HepG2 (cell line): Measurements from ENCODE around the gene MAP4K3. TPM values are rescaled to one million over a fixed set of nuclear protein-coding genes. Genes with fewer than 3 reads are reported as not detected.

Experiments
- BCL6 ChIP-seq: IDR thresholded peaks from 2 replicates; pipeline ENCODE4 v1.6.1; 2016; ENCODE audit warnings: missing genetic modification reagents, missing compliant biosample characterization
- DMAP1 ChIP-seq: IDR thresholded peaks from 2 replicates; pipeline ENCODE4 v1.6.1; 2016
- KDM1A ChIP-seq: IDR thresholded peaks from 2 replicates; pipeline ENCODE4 v1.6.1; 2016; ENCODE audit warnings: missing compliant biosample characterization
- MTF1 ChIP-seq: sonication (generic); formaldehyde crosslinking; IDR thresholded peaks from 2 replicates; pipeline ENCODE4 v1.5.0; 2020; ENCODE audit warnings: missing genetic modification reagents
- NCOA2 ChIP-seq: sonication (generic); formaldehyde crosslinking; IDR thresholded peaks from 2 replicates; pipeline ENCODE4 v1.8.0; 2022; ENCODE audit warnings: inconsistent platforms
- NRL ChIP-seq: sonication (generic); formaldehyde crosslinking; IDR thresholded peaks from 2 replicates; pipeline ENCODE4 v1.5.0; 2020; ENCODE audit warnings: missing genetic modification reagents, mild to moderate bottlenecking, moderate library complexity, borderline replicate concordance
- RCOR2 ChIP-seq: IDR thresholded peaks from 2 replicates; pipeline ENCODE4 v1.6.1; 2016; ENCODE audit warnings: missing biosample characterization, missing genetic modification reagents
- REPIN1 ChIP-seq: sonication (generic); formaldehyde crosslinking; IDR thresholded peaks from 2 replicates; pipeline ENCODE4 v1.8.0; 2022; ENCODE audit warnings: missing genetic modification reagents, low read depth, mild to moderate bottlenecking, borderline replicate concordance
- RXRB ChIP-seq: IDR thresholded peaks from 2 replicates; pipeline ENCODE4 v1.6.1; 2016; ENCODE audit warnings: borderline replicate concordance, missing genetic modification reagents, missing compliant biosample characterization
- SMAD3 ChIP-seq: sonication (generic); formaldehyde crosslinking; IDR thresholded peaks from 2 replicates; pipeline ENCODE4 v1.4.0; 2020; ENCODE audit warnings: missing genetic modification reagents
- TEAD3 ChIP-seq: optimal IDR thresholded peaks from 2 replicates; pipeline ENCODE3; 2016; ENCODE audit warnings: borderline replicate concordance
- THAP11 ChIP-seq: IDR thresholded peaks from 2 replicates; pipeline ENCODE4 v1.6.1; 2016; ENCODE audit warnings: missing biosample characterization, missing genetic modification reagents
- XRCC5 ChIP-seq: fragments of 200-400 bp; formaldehyde crosslinking; optimal IDR thresholded peaks from 2 replicates; pipeline ENCODE3; 2017; ENCODE audit warnings: mild to moderate bottlenecking, low read length
- ZBTB39 ChIP-seq: sonication (generic); formaldehyde crosslinking; IDR thresholded peaks from 2 replicates; pipeline ENCODE4 v1.5.0; 2020; ENCODE audit warnings: missing genetic modification reagents
- ZFP36L1 ChIP-seq: sonication (generic); formaldehyde crosslinking; IDR thresholded peaks from 2 replicates; pipeline ENCODE4 v1.8.0; 2022; ENCODE audit warnings: mild to moderate bottlenecking, missing genetic modification reagents, moderate library complexity
- ZNF230 ChIP-seq: sonication (generic); formaldehyde crosslinking; IDR thresholded peaks from 2 replicates; pipeline ENCODE4 v1.4.0; 2020; ENCODE audit warnings: mild to moderate bottlenecking, missing genetic modification reagents
- ZNF350 ChIP-seq: sonication (generic); formaldehyde crosslinking; IDR thresholded peaks from 2 replicates; pipeline ENCODE4 v1.4.0; 2020; ENCODE audit warnings: mild to moderate bottlenecking, low read depth, missing genetic modification reagents, borderline replicate concordance
- ZNF414 ChIP-seq: sonication (generic); formaldehyde crosslinking; IDR thresholded peaks from 2 replicates; pipeline ENCODE4 v1.5.0; 2020; ENCODE audit warnings: missing genetic modification reagents
- ZNF431 ChIP-seq: sonication (generic); formaldehyde crosslinking; IDR thresholded peaks from 2 replicates; pipeline ENCODE4 v1.9.0; 2022; ENCODE audit warnings: missing genetic modification reagents, low read depth, mild to moderate bottlenecking, borderline replicate concordance
- ZNF691 ChIP-seq: sonication (generic); formaldehyde crosslinking; IDR thresholded peaks from 2 replicates; pipeline ENCODE4 v1.4.0; 2020; ENCODE audit warnings: missing genetic modification reagents, low read depth, mild to moderate bottlenecking, borderline replicate concordance
- polyA plus RNA-seq, 8 experiments: library from polyadenylated mRNA; depleted of rRNA in 3 of 8; stranded (reverse) in 7 of 8; unstranded in 1 of 8; fragments of >200 nt; fragmentation: Illumina TruSeq in 4 of 8; extraction: Trizol in 4 of 8; gene quantifications; 2 replicates each; pipeline versions ENCODE4 v1.2.1 to v1.2.3, GENCODE V29; 2011 to 2016; ENCODE audit warnings: low read depth in 4 of 8, missing spikeins in 1 of 8, mixed read lengths in 1 of 8; ENCODE audit not compliant: insufficient read depth in 1 of 8
- total RNA-seq, 5 experiments: library from RNA; depleted of rRNA; stranded (reverse); fragments of >200 nt; fragmentation: Illumina TruSeq; extraction: Trizol; gene quantifications; 2 replicates each; pipeline ENCODE4 v1.2.3, GENCODE V29; 2016; ENCODE audit warnings: low read depth in 1 of 5
- TF ChIP-seq, protein P1 (sequence below): IDR thresholded peaks from 2 replicates; pipeline ENCODE4 v1.6.1; 2018; ENCODE audit warnings: missing genetic modification reagents
- TF ChIP-seq, protein P2 (sequence below): sonication (generic); formaldehyde crosslinking; IDR thresholded peaks from 2 replicates; pipeline ENCODE4 v1.5.1; 2020; ENCODE audit warnings: mild to moderate bottlenecking, moderate library complexity, missing genetic modification reagents

Gene MAP4K3
- total and polyA plus RNA-seq, 2 of the 13 experiments (the other 11 are each of a cell fraction or from before 2014, with no cell fraction given): 45.9 to 53.2 TPM

DNA sequence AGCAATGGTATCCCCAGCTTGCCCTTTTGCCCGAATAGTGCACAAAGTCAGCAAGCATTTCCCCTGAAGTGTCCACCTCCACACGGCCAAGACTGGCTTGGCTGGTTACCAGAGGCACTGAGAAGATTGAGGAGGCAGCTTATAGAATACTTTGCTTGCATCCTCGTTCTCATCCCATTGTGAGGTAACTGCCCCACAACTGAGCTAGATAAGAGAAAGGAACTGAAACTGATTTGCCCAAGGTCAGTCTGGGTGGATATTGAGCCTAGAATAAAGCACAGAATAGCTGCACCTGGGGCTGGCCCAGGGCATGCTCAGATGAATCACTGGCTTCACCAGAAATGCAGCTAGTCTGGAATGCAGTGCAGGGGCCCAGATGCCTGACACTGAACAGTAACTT, 32.7 kb upstream of the MAP4K3 start (continued):
- TF ChIP-seq, protein P1, sequence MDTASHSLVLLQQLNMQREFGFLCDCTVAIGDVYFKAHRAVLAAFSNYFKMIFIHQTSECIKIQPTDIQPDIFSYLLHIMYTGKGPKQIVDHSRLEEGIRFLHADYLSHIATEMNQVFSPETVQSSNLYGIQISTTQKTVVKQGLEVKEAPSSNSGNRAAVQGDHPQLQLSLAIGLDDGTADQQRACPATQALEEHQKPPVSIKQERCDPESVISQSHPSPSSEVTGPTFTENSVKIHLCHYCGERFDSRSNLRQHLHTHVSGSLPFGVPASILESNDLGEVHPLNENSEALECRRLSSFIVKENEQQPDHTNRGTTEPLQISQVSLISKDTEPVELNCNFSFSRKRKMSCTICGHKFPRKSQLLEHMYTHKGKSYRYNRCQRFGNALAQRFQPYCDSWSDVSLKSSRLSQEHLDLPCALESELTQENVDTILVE (CRISPR knock-in tag): no peak
- TF ChIP-seq, protein P2, sequence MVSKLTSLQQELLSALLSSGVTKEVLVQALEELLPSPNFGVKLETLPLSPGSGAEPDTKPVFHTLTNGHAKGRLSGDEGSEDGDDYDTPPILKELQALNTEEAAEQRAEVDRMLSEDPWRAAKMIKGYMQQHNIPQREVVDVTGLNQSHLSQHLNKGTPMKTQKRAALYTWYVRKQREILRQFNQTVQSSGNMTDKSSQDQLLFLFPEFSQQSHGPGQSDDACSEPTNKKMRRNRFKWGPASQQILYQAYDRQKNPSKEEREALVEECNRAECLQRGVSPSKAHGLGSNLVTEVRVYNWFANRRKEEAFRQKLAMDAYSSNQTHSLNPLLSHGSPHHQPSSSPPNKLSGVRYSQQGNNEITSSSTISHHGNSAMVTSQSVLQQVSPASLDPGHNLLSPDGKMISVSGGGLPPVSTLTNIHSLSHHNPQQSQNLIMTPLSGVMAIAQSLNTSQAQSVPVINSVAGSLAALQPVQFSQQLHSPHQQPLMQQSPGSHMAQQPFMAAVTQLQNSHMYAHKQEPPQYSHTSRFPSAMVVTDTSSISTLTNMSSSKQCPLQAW (CRISPR knock-in tag): 0 out of 2 replicates have a peak, but pooled peaks have one; percentile 53
- no peak for TF ChIP-seq ZNF431 (CRISPR knock-in tag)
- 0 out of 2 replicates have a peak, but pooled peaks have one; percentile 28 for TF ChIP-seq DMAP1 (CRISPR knock-in tag)
- TF ChIP-seq REPIN1 (CRISPR knock-in tag): 0 out of 2 replicates have a peak, but pooled peaks have one; percentile 45
- TF ChIP-seq MTF1: no peak
- 0 out of 2 replicates have a peak, but pooled peaks have one; percentile 25 for TF ChIP-seq RCOR2 (CRISPR knock-in tag)
- TF ChIP-seq ZFP36L1: 0 out of 2 replicates have a peak, but pooled peaks have one; percentile 21
- 0 out of 2 replicates have a peak, but pooled peaks have one; percentile 32 for TF ChIP-seq NCOA2 (CRISPR knock-in tag)
- TF ChIP-seq RXRB: peak; percentile 77
- no peak for TF ChIP-seq NRL (CRISPR knock-in tag)
- peak; percentile 38; the same call in 1 of the 2 replicates for TF ChIP-seq KDM1A
- peak; percentile 35; the same call in 1 of the 2 replicates for TF ChIP-seq SMAD3
- TF ChIP-seq THAP11 (CRISPR knock-in tag): peak; percentile 49; the same call in 1 of the 2 replicates
- peak; percentile 62 for TF ChIP-seq BCL6 (CRISPR knock-in tag)
- 0 out of 2 replicates have a peak, but pooled peaks have one; percentile 27 for TF ChIP-seq ZNF414 (CRISPR knock-in tag)
- no peak for TF ChIP-seq ZBTB39 (CRISPR knock-in tag)
- peak; percentile 31 for TF ChIP-seq XRCC5
- 0 out of 2 replicates have a peak, but pooled peaks have one; percentile 44 for TF ChIP-seq ZNF230 (CRISPR knock-in tag)
- 0 out of 2 replicates have a peak, but pooled peaks have one; percentile 56 for TF ChIP-seq ZNF691 (CRISPR knock-in tag)
- TF ChIP-seq ZNF350 (CRISPR knock-in tag): peak; percentile 37; the same call in 1 of the 2 replicates
- TF ChIP-seq TEAD3 (CRISPR knock-in tag): peak; percentile 94
